SJCRH30 (cell line): ENCODE results near the gene EARS2. TPM values are rescaled to one million over a fixed set of nuclear protein-coding genes. Genes with fewer than 3 reads are reported as not detected.

Experiments used
- DNase-seq, 2 experiments: peaks; one replicate each; pipeline ENCODE4 v3.0.0-alpha.2; 2015 to 2020
- H3K27ac ChIP-seq: fragments of 250-450 bp; sonication (Bioruptor Pico); 2 replicates; pipeline ENCODE4 v1.5.1; 2020; ENCODE audit warnings: mild to moderate bottlenecking, moderate library complexity
- H3K27me3 ChIP-seq: fragments of 250-450 bp; sonication (Bioruptor Pico); 2 replicates; pipeline ENCODE4 v1.5.1; 2020; ENCODE audit warnings: mild to moderate bottlenecking, moderate library complexity
- H3K36me3 ChIP-seq: fragments of 250-450 bp; sonication (Bioruptor Pico); 2 replicates; pipeline ENCODE4 v1.5.1; 2020; ENCODE audit warnings: mild to moderate bottlenecking, moderate library complexity
- H3K4me1 ChIP-seq: fragments of 250-450 bp; sonication (Bioruptor Pico); 2 replicates; pipeline ENCODE4 v1.5.1; 2020; ENCODE audit warnings: mild to moderate bottlenecking, moderate library complexity
- H3K4me3 ChIP-seq: fragments of 250-450 bp; sonication (Bioruptor Pico); 2 replicates; pipeline ENCODE4 v1.5.1; 2020; ENCODE audit warnings: mild to moderate bottlenecking, moderate library complexity
- H3K9me3 ChIP-seq: fragments of 250-450 bp; sonication (Bioruptor Pico); replicated peaks from 2 replicates; pipeline ENCODE4 v1.5.1; 2020; ENCODE audit warnings: mild to moderate bottlenecking, moderate library complexity
- total RNA-seq: library from RNA; depleted of rRNA; stranded (reverse); fragments of >200 nt; shearing (Covaris generic); gene quantifications from 2 replicates; pipeline ENCODE4 v1.2.3, GENCODE V29; 2014

Gene EARS2
- total RNA-seq, 1 experiment from 2014 or later = 25.9 TPM

GRCh38 chr16:23510164-23510914 is 46.8 kb downstream of the EARS2 start, which contains the start of gene GGA2:
Gene GGA2, minus strand, starts transcription at chr16:23510494. Its CDS starts 83 bp downstream, at chr16:23510411.
- peaks cover 12% of the 10 kb centered on the region for H3K4me1 ChIP-seq
- no peaks in the 10 kb centered on the region for H3K9me3 ChIP-seq
- peak within 1 kb of the TSS; percentile 95 for H3K4me3 ChIP-seq
- no peaks in the 10 kb centered on the region for H3K27me3 ChIP-seq
- DNase-seq = peak; percentile 80 to 87
- peak within 1 kb of the TSS; percentile 75 for H3K27ac ChIP-seq
- H3K36me3 ChIP-seq = no peaks in the 10 kb centered on the region

- H3K9me3 ChIP-seq = no peaks in the 10 kb centered on the region
- peak overlapping the region; percentile 75; the same call in 1 of the 2 replicates for H3K27ac ChIP-seq
- H3K27me3 ChIP-seq = no peaks in the 10 kb centered on the region
- peak; percentile 32 to 49 for DNase-seq
- H3K4me1 ChIP-seq = peaks cover 16% of the 10 kb centered on the region
- no peaks in the 10 kb centered on the region for H3K36me3 ChIP-seq
- H3K4me3 ChIP-seq = peak overlapping the region; percentile 95
Observed at GRCh38 chr16:23509782-23510163, 47.4 kb downstream of the EARS2 start.

GRCh38 chr16:23509441-23509754 is 47.8 kb downstream of the EARS2 start:
- H3K27ac ChIP-seq = peak overlapping the region; percentile 75; the same call in 1 of the 2 replicates
- peak overlapping the region; percentile 95 for H3K4me3 ChIP-seq
- H3K4me1 ChIP-seq = peaks cover 18% of the 10 kb centered on the region
- H3K27me3 ChIP-seq = no peaks in the 10 kb centered on the region
- no peak for DNase-seq
- no peaks in the 10 kb centered on the region for H3K9me3 ChIP-seq
- no peaks in the 10 kb centered on the region for H3K36me3 ChIP-seq

GRCh38 chr16:23508589-23509440 is 48.3 kb downstream of the EARS2 start:
- H3K4me3 ChIP-seq = peak overlapping the region; percentile 95

GRCh38 chr16:23506606-23506994 is 50.5 kb downstream of the EARS2 start:
- Histone ChIP-seq H3K4me1 (peaks cover 29% of the 10 kb centered on the region), H3K4me3 (no peak overlapping the region), H3K9me3 (no peaks in the 10 kb centered on the region), H3K27ac (no peak overlapping the region), H3K27me3 (no peaks in the 10 kb centered on the region), H3K36me3 (peaks cover 3% of the 10 kb centered on the region; the same call in 1 of the 2 replicates)
- DNase-seq = no peak

More at GRCh38 chr16:23508589-23509440, 48.3 kb downstream of the EARS2 start:
- Histone ChIP-seq H3K27ac (peak overlapping the region; percentile 75; the same call in 1 of the 2 replicates), H3K27me3 (no peaks in the 10 kb centered on the region), H3K36me3 (no peaks in the 10 kb centered on the region), H3K9me3 (no peaks in the 10 kb centered on the region), H3K4me1 (peaks cover 24% of the 10 kb centered on the region)
- DNase-seq = peak; percentile 11 to 22

- H3K27ac ChIP-seq = peak overlapping the region; percentile 96
- DNase-seq = peak in 1 of 2 experiments; percentile 37
- H3K4me3 ChIP-seq = peak overlapping the region; percentile 35
Observed at GRCh38 chr16:23505671-23506605, 51.2 kb downstream of the EARS2 start.

GRCh38 chr16:23505180-23505665 is 51.9 kb downstream of the EARS2 start:
- no peak for DNase-seq
- no peaks in the 10 kb centered on the region for H3K27me3 ChIP-seq
- H3K9me3 ChIP-seq = no peaks in the 10 kb centered on the region
- H3K4me3 ChIP-seq = peak overlapping the region; percentile 35
- peaks cover 29% of the 10 kb centered on the region for H3K4me1 ChIP-seq
- peaks cover 3% of the 10 kb centered on the region for H3K36me3 ChIP-seq
- H3K27ac ChIP-seq = peak overlapping the region; percentile 96

More at GRCh38 chr16:23505671-23506605, 51.2 kb downstream of the EARS2 start:
- Histone ChIP-seq H3K4me1 (peaks cover 29% of the 10 kb centered on the region), H3K27me3 (no peaks in the 10 kb centered on the region), H3K9me3 (no peaks in the 10 kb centered on the region), H3K36me3 (peaks cover 3% of the 10 kb centered on the region)

- H3K27me3 ChIP-seq = no peaks in the 10 kb centered on the region
- H3K27ac ChIP-seq = peak overlapping the region; percentile 96
- H3K4me1 ChIP-seq = peaks cover 29% of the 10 kb centered on the region
- no peaks in the 10 kb centered on the region for H3K9me3 ChIP-seq
- H3K36me3 ChIP-seq = peaks cover 3% of the 10 kb centered on the region
- H3K4me3 ChIP-seq = peak overlapping the region; percentile 35
- peak; percentile 92 to 94 for DNase-seq
Observed at GRCh38 chr16:23504453-23505179, 52.5 kb downstream of the EARS2 start.

- no peak for DNase-seq
- peaks cover 3% of the 10 kb centered on the region for H3K36me3 ChIP-seq
- no peaks in the 10 kb centered on the region for H3K9me3 ChIP-seq
- H3K27ac ChIP-seq = peak overlapping the region; percentile 96
- no peak overlapping the region for H3K4me3 ChIP-seq
- no peaks in the 10 kb centered on the region for H3K27me3 ChIP-seq
- H3K4me1 ChIP-seq = peaks cover 29% of the 10 kb centered on the region
Observed at GRCh38 chr16:23504076-23504452, 53.1 kb downstream of the EARS2 start.

GRCh38 chr16:23502466-23502865 is 54.7 kb downstream of the EARS2 start:
- peaks cover 3% of the 10 kb centered on the region for H3K36me3 ChIP-seq
- H3K4me1 ChIP-seq = peaks cover 29% of the 10 kb centered on the region
- DNase-seq = no peak
- H3K9me3 ChIP-seq = no peaks in the 10 kb centered on the region
- no peak overlapping the region for H3K27ac ChIP-seq
- no peaks in the 10 kb centered on the region for H3K27me3 ChIP-seq
- H3K4me3 ChIP-seq = no peak overlapping the region

GRCh38 chr16:23501291-23501690 is 55.9 kb downstream of the EARS2 start:
- H3K4me3 ChIP-seq = no peak overlapping the region
- peaks cover 24% of the 10 kb centered on the region for H3K4me1 ChIP-seq
- no peak for DNase-seq
- H3K27ac ChIP-seq = no peak overlapping the region
- H3K9me3 ChIP-seq = no peaks in the 10 kb centered on the region
- no peaks in the 10 kb centered on the region for H3K27me3 ChIP-seq
- peaks cover 3% of the 10 kb centered on the region for H3K36me3 ChIP-seq

- no peak overlapping the region for H3K27ac ChIP-seq
- peaks cover 20% of the 10 kb centered on the region for H3K4me1 ChIP-seq
- H3K27me3 ChIP-seq = no peaks in the 10 kb centered on the region
- no peak for DNase-seq
- peaks cover 3% of the 10 kb centered on the region for H3K36me3 ChIP-seq
- no peak overlapping the region for H3K4me3 ChIP-seq
- no peaks in the 10 kb centered on the region for H3K9me3 ChIP-seq
Observed at GRCh38 chr16:23500862-23501225, 56.3 kb downstream of the EARS2 start.

GRCh38 chr16:23500212-23500861 is 56.8 kb downstream of the EARS2 start:
- Histone ChIP-seq H3K4me1 (peaks cover 17% of the 10 kb centered on the region), H3K4me3 (no peak overlapping the region), H3K9me3 (no peaks in the 10 kb centered on the region), H3K27ac (no peak overlapping the region), H3K27me3 (no peaks in the 10 kb centered on the region), H3K36me3 (peaks cover 7% of the 10 kb centered on the region)
- no peak for DNase-seq
